ENCODE data around the gene SRM.
"Not testable (repeated sequence)": the region's sequence is repeated elsewhere in the genome, so short reads cannot be mapped to it uniquely, and the experiment has no call there.

SRM gene

DNA sequence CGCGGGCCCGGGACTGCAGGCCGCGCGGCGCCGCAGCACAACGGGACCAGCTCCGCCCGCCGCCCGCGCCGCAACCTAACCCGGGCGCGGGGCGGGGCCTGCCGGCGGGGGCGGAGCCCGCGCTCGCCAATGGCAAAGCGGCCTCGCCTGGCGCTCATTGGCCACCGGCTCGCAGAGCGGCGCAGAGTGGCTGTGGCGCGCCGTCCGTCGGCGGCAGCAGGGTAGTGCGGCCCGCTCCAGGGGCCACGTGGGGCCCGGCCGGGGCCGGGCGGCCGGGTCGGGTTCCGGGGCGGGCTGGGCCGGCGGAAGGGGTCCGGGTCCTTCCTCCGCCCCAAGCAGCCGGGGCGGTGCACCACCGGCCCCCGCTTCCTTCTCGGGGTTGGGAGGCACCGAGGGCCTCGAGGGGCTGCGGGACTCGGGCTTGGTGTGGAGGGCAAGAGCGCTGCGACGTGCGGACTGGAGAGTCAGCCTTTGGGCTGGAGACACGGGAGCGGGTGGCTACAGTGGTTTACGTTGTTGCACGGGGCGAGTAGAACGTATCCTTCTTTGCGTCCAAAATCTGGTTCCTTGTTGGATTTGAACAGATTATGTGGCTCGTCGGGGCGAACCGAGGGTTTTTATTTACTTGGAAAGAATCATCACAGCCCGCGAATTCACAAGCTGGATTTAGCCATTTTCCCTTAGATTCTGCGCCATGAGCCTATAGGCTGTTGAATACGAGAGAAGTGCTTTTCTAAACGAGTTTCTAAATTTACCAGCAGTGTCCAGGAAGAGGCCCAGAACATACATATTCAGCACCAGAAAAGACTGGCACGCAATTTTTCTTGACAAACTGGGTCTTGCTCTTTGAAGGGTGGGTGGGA lies at the start of gene SRM:
Gene SRM, minus strand, starts transcription at position 51 of the 863 bp plus-strand sequence. CDS start 75 bp downstream, outside the sequence.
- DNase-seq: peak; percentile 88

DNA sequence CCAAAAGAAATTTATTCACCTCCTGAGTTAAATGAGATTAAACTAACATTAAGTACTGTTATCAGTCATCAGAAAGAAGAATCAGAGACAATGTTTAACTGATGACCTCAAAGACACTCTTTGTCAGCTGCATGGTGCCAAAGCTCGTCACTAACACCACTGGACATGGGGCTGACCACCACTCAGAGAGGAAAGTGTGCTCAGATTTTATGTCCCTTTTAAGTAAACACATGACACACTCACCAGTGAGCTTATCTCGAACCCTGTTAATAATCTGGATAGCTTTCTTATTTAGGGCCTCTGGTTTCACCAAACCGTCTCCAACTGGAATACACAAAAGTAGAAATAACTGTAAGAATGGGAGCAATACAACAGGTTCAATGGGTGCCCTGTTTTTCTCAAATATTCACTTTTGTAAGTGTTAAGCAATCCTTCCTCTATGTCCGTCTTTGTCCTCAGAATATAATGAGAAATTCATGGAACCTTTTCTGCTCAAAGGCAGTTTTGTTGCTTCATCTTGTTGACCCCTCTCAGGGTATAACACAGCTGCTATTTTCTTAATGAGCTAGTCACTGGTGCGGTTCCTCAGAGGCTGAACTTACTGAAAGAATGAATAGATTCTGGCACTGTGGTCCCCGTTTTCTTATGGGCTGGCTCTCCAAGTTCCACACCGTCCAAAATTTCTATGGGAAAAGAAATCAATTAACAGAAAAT lies 49.4 kb upstream of the SRM start:
- DNase-seq: no peak

DNA sequence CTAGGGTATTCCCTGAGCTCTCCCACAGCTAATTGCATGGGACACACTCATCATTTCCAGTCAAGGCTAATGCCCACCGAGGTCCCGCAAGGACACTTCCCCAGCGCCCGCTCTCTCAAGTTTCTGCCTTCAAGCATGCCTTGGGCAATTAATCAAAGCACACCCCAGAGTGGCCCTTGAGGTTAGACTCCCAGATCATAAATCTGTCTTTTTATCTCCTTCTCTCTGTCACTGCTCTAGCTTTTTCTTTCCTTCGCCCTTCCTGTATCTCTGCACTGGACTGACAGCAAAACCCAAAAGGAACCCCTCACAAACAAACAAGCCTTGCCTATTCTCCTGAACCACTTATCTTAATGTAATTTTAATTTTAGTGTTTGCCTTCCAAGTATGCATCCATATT lies 47.8 kb upstream of the SRM start:
- DNase-seq: no peak

DNA sequence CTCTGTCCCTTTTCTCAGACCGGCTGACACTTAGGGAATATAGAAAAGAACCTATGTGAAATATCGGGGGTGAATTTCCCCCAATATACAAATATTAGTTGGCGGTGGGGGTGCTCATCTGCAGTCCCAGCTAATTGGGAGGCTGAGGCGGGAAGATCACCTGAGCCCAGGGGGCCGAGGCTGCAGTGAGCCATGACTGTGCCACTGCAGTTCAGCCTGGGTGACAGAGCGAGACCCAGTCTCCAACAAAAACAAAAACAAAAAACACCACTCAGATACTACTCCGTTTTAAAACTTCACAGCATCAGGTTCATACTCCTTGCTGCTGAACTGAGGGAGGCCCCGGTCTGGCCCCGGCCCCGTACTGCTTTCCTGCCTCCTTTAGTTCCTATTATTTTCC lies 45.8 kb upstream of the SRM start:
- DNase-seq: no peak

DNA sequence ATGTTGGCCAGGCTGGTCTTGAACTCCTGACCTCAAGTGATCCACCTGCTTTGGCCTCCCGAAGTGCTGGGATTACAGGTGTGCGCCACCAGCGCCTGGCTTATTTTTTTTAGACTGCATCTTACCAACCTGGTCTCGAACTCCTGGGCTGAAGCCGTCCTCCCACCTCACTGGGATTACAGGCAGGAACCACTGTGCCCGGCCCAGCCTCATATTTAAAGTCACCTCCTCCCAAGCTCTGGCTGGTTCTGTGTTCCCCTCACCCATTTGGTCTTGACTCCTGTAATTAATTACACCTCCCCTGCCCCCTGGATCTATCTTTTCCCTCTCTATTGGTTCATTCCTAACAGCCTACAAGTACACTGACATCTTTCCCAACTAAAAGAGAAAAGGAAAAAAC lies 41.5 kb upstream of the SRM start:
- no peak for DNase-seq

DNA sequence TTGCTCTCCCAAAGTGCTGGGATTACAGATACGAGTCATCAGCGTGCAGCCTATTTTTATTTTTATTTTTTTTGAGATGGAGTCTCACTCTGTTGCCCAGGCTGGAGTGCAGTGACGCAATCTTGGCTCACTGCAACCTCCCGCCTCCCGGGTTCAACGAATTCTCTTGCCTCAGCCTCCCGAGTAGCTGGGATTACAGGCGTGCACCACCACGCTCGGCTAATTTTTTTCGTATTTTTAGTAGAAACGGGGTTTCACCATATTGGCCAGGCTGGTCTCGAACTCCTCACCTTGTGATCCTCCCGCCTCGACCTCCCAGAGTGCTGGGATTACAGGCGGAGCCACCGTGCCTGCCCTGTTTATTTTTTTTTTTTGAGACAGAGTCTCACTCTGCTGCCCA lies 41.0 kb upstream of the SRM start:
- not testable (repeated sequence) for DNase-seq

DNA sequence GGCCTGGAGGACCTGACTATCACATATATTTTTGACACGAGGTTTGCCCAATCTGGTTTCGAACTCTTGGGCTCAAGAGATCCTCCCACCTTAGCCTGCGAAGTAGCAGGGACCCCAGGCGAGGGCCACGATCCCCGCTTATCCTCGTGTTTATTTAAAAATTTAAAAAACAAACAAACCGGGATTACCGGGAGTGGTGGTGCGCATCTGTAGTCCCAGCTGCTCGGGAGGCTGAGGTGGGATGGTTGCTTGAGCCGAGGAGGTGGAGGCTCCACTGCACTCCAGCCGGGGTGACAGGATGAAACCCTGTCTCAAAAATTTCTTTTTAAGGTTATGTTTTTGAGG lies 40.3 kb upstream of the SRM start:
- no peak for DNase-seq

DNA sequence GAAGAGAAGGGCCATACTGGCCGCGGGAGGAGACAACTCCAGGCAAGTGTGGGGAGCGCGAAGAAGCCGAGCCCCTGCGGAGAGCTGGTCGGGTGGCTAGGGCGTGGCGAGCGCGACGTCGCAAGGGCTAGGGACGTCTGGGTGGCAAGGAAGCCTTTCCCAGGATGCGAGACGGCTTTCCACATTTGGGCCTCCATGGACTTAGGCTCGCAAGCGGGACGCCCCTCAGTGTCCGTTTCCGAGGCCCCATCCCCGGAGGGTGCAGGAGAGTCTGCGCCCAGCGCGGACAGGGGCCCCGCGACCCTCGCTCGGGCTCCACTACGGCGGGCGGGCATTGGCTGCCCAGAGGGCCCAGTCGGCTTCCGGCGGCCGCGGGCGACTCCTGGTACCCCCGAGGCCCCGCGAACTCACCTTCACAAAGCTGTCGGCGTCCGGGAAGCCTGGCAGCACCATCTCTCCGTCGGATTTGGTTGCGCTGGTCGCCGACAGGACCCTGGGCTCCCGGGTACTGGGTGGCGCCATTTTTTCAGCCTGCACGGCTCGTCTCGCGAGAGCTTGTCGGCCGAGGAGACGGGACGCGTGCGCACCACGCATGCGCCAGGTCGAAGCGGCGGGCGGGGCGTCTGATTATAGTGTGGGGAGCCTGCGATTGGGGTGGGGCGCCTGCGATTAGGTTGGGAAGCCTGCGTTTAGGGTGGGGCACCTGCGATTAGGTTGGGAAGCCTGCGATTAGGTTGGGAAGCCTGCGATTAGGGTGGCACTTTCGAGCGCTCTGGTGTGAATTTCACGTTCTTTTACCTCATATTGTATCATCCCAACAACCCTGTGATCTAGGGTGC lies 39.7 kb upstream of the SRM start, which contains the start of gene EXOSC10:
Gene EXOSC10, minus strand, starts transcription at position 560 of the 839 bp plus-strand sequence. Its CDS starts 38 bp downstream, at position 522.
- DNase-seq: peak; percentile 90

DNA sequence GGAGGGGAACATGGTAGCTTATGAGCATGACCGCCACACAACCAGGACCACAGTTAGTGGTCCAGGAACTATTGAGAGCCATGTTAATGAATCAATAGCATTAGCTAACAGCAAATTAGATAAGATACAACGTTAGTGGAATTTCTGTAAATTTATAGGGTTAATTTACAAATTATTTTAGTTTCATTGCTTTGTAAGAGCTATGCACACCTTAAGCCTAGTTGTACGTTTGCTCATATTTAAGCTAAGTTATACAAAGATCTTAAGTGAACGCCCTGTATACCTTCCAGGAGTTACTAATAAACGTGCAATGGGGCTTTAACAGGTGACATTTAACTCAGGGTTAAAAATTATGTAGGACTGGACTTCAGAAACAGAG lies 39.1 kb upstream of the SRM start:
- DNase-seq: no peak

DNA sequence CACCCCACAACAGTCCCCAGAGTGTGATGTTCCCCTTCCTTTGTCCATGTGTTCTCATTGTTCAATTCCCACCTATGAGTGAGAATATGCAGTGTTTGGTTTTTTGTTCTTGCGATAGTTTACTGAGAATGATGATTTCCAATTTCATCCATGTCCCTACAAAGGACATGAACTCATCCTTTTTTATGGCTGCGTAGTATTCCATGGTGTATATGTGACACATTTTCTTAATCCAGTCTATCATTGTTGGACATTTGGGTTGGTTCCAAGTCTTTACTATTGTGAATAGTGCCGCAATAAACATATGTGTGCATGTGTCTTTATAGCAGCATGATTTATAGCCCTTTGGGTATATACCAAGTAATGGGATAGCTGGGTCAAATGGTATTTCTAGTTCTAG lies 24.0 kb upstream of the SRM start:
- DNase-seq: not testable (repeated sequence)

DNA sequence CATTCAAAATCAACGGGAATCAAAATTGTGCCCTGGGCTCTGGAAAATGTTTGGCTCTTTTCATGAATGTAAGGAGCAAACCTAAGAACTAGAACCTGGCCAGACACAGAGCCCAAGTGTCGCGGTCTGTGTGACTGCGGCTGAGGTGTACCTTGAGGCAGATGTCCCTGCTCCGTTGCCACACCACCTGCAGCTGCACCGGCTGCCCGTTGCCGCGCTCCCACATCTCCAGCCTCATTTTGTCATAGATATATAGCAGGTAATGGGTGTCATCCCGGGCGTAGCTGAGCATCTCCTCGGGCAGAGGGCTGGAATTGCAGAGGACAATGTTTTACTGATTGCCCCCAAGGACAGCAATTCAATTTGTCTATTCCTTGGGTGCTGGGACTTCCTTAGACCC lies 21.1 kb upstream of the SRM start:
- DNase-seq: no peak

DNA sequence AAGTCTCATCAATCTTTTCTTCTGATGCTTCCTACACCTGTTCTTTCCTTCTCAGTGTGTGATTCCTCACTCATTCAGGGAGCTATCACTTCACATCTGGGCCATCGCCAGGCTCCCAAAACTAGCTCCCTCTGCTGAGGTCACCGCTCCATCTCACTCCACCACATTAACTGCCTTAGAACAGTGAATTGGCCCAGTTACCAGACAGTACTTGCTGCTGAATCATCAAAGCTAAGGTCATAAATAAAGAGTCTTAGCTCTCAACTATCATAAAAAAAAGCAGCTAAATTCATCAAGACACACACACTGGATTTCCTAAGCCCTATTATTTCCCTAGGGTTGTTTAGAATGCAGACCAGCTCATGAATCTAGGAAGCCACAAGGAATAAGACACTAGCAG lies 18.8 kb upstream of the SRM start:
- DNase-seq: no peak

DNA sequence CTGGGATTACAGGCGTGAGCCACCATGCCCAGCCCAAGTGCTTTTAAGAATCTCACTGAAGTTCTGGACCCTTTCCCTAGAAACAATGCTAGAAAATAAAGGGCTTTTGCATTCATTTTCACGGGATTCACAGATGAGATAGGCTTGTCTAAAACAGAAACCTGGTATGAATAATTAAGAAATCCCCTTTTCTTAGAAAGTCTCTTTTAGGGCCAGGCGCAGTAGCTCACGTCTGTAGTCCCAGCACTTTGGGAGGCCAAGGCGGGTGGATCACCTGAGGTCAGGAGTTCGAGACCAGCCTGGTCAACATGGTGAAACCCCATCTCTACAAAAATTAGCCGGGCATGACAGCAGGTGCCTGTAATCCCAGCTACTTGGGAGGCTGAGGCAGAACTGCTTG lies 13.6 kb upstream of the SRM start:
- DNase-seq: not testable (repeated sequence)

DNA sequence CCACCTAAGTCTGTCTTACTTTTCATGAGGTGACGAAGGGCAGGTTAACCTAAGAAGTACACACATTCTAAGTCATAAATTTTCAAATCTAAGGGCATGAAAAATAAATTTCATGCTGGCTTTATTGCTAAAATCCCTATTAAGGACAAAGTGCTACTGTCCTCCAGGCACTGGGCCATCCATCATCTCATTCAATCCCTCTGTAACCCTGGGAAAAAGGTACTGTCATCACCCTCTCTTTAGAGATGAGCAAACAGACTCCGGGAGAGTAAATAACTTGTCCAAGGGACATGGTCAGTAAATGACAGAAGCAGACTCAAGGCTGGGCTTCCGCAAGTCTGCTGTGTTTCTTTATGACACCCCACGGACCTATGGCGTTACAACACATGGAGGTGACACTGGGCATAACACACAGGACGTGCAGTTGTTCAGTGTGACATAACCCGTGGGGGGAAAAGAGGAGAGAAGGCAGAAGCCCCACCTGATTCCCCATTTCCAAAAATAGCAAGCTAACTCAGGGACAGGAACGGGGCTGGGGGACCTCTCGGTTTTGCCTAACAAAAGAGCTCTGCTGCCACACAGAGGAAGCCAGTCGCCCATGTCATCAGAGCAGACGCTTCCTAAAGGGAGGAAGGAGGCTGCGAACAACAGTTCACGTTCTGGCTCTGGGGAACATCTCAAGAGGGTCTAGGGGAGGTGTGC lies 12.5 kb upstream of the SRM start:
- DNase-seq: no peak

DNA sequence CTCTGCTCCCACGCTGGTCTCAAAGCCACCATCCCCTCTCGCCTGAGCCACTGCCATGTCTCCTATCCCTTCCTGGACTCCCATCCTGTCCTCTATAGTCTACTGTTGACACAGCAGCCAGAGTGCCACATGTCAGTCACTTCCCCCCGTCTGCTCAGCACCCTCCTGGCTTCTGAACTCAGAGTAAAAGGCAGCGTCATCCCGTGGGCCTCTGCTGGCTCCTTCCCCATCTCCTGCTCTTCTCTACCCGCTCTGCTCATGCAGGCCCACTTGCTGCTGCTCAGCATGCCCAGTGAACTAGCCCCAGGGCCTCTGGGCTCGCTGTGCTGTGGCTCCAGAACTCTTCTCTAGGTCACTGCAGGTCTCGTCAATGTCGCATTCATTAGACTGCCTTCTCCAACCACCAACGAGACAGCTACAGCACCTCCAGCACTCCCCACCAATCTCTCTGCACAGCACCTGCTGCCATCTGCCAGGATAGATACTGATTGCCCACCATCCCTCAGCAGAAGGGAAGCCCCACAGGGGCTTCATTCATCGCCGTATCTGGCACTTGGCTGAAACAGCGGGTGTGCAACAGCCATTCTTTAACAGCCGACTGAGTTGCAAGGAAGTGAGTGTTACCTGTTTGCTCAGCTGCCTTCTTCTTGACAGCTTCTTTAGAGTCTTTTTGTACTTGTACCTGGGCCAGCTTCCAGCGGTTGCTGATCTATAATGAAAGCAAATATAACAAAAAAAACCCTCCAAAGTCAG lies 11.8 kb upstream of the SRM start:
- no peak for DNase-seq

DNA sequence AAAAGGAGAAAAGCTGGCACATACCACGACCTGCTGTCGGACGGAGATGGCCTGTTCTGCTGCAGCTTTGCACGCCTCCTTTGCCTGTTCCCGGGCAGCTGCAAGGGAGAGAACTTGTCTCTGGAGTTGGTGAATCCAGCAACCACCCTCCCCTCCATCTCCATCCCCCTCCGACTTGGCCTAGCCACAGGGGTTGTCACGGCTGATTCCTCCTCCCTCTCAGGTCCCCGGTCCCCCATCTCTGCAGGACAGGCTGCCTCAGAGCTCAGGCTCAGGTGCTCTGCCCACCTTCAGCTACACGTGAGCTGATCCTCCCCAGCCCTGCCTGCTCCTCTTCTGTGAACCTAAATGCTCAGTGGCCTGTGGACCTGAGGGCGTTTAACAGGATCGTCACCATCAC lies 11.1 kb upstream of the SRM start:
- DNase-seq: no peak

DNA sequence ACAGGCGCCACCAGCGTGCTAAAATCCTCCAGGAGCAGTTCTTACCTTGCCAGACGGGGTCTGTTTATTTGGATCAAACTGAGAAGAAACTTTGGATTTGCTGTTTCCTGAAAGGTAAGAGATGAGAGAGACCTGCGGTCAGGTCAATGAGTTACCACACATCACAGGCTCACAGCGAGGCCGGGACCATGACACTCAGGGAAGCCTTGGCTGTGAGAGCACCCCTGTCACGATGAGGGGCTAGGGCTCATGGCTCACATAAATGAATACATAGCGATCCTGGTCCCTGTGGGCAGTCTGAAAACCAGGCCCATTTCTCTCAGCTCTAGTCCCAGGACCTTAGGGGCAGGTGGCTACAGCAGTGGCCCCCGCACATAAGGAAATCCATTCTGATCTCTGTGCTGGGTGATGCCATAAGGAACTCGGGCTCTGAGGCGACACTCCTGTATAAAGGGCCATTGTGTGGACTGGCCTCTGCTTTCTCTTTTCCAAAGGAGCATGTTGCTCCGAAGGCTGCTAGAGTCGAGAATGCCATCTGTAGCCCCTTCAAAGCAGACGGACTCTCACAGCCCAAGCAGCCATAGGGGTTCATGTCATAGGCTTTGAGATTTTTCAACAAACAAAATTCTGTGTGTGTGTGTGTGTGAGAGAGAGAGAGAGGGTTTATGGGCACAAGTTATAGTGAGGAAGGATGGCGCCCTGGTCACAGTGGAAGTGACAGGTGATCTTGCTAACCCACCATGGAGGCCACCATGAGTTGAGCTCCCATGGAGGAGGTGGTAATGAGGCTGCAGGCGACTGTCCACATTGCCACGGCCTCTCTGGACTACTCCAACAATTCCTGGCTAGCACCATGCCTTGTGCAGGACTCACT lies 9.0 kb upstream of the SRM start:
- no peak for DNase-seq

DNA sequence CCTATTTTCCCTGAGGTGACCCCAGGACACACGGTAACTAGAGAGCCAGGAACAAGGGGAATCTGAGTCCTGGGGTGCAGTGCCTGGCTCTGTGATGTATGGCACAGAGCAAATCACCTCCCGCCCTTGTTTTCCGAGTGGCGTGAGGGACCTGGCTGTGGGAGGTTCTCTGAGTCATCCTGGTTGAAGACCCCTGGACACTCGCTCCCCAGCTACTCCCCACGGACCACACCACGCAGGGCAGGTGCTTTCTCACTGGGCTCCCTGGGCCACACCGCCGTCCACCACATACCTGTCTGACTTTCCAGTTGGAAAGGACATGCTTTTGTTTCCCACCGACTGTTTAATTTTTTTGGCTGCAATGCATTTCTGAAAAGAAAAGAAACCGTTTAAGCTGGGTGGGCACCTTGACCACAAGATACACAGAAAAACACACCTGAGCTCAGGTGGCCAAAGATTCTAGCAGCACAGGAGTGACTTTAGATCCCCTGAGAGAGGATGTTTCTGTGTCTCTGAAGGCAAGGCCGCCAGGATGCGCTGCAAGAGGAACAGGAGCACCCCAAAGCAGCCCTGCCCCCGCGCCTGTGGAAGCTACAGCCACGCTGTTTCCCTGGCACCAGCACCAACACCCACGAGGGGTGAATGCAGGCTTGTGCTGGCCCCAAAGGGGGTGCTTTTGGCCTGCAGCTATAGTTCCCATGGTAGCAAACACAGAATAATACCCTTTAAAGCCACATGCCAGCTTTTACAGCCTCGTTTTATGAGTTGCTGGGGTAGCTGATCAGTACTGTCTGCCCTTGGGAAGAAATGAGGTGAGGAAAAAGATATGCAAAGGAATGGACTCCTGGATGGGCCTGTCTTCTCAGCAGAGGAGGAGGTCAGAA lies 8.1 kb upstream of the SRM start:
- no peak for DNase-seq

DNA sequence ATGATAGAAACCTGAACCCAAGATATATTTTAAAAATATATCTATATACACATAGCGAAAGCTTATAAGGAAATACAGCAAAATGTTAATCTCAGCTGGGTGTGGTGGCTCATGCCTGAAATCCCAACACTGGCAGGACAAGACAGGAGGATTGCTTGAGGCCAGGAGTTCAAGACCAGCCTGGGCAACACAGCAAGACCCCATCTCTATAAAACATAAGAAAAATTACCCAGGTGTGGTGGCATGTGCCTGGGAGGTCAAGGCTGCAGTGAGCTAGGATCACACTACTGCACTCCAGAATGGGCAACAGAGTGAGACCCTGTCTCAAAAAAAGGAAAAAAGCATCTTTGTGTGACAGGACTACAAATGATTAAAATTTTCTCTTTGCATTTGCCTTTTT lies 6.0 kb upstream of the SRM start:
- no peak for DNase-seq

DNA sequence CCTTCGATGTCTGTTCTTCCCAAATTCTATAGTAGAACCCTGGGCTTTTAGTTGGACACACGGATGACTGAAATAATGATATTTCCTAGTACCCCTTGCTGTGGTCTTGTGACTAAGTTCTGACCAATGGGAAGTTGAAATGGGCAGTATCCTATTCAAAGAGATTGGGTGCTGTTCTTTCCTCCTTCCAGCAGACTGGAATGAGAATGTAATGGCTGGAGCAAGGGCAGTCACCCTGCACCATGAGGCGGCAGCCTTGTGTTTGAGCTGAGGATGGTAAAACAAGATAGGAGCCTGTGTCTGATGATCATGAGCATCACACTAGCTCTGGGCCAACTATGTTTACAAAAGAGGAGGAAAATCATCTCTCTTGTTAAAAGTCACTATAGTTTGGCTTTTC lies 5.1 kb upstream of the SRM start:
- no peak for DNase-seq
